IPS DF 4.7 (cell line): ENCODE results near the gene MUSTN1.

Experiments used
- DNase-seq: peaks from one replicate; pipeline ENCODE4 v3.0.0-alpha.2; 2013; ENCODE audit warnings: low spot score; ENCODE audit errors: extremely low read depth

The MUSTN1 gene

DNA sequence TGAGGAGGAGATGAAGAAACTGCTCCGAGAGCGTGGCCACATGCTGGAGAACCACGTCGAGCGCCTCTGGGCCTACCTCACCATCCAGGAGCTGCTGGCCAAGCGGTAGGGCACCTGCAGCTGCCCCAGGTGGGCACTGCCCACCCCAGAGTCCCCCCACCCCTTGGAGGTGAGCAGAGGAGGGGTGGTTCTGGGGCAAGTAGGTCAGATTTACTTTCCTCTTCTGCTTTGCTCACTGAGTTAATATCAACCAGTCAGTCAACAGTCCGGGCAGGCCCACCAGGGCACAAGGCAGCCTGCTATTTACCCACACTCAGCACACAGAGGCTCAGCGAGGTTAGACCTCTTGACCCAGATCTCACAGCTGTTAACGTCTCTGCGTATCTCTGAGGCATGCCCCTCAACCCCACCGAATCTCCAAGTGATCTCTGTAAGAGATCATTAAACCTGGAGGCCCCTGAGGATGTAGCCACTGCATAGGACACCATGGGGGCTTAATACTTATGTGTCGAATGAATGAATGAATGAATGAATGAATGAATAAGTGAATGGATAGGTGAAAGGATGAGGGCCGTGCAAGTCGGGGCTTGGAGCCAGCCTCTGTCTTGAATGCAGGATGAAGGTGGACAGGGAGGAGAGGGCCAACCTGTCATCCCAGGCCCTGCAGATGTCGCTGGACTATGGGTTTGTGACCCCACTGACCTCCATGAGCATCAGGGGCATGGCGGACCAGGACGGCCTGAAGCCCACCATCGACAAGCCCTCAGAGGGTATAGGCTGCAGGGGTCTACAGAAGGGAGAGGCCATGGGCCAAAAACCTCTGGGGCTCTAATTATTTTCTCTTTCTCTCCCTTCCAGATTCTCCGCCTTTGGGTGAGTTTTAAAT lies 48.2 kb downstream of the MUSTN1 start:
- no peak for DNase-seq

DNA sequence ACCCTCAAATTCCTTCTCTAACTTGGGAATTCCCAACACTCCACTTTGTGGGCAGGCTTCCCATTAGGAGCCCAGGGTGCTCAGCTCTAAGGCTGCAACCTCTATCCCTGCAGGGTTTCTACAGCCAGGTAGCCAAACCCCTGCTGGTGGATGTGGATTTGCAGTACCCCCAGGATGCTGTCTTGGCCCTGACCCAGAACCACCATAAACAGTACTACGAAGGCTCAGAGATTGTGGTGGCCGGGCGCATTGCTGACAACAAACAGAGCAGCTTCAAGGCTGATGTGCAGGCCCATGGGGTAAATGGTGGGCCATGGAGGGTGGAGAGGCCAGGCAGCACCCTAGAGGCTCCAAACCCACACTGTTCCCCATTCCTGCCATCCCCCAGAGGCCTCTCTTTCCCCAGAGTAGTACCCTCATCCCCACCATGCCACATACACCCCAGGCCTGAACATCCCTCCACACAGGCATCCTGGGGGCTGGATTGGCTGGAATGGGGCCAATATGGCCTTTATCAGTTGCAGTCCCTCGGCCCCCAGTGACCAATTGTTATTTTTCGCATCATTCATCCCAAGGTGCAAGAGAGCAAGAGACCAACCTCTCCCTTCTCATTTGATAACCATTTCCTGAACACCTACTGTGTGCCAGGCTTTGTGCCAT lies 49.8 kb downstream of the MUSTN1 start:
- DNase-seq: no peak

DNA sequence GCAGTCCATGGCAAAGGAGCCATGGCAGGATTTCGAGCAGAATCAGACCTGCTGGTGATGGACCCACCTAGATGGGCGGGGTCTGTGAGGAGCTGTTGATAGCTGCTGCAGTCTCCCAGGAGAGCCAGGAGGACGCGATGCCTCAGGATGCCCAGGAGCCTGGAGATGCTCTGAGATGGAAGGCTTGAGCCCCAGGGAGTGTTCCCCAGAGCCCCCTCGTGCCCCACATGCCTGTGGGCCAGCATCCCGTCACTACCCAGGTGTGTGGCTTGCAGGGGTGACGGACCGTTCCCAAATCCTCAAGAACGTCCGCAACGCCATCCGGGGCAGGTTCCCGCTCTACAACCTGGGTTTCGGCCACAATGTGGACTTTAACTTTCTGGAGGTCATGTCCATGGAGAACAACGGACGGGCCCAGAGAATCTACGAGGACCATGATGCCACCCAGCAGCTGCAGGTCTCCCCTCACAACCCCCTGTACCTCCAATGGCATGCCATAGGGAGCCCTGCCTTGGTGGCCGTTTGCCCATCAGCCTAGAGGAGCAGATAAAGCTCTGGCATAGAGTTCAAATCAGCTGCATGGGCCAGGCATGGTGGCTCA lies 50.7 kb downstream of the MUSTN1 start:
- DNase-seq: no peak

DNA sequence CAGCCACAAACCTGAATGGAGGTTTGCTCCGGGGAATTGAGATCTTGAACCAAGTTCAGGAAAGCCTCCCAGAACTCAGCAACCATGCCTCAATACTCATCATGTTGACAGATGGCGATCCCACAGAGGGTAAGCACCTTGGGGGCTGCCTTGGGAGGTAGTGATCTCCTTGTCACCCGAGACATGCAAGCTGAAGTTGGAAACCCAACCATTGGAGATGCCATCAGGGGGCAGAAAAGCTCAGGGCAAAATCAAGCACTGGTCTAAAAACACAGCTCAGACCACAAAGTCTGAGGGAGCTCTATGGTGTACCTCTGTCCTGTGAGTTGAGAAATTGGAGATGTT lies 51.6 kb downstream of the MUSTN1 start:
- DNase-seq: no peak
